ENCODE measurements around the gene ADAM29.

- TF ChIP-seq CTCF (IDR thresholded peaks at IDR 0.05; ENCODE audit: low read length) (no peak), EZH2 (IDR thresholded peaks at IDR 0.05; ENCODE audit: borderline replicate concordance, low read length) (no peak)
Observed at GRCh38 chr4:174912919-174913543, 5.1 kb upstream of the ADAM29 start.
